Heart left ventricle (tissue), 13 donors: ENCODE data around the gene LRRC43.

ENCODE experiments used
- CTCF ChIP-seq, 12 donors: fragments of 200-600 bp; sonication (generic) in 4 of 12; IDR thresholded peaks; one replicate each; pipeline versions ENCODE4 v1.5.0 to v1.8.0; 2018 to 2022; ENCODE audit warnings: antibody characterized with exemption in 12 of 12, mild to moderate bottlenecking in 5 of 12
- POLR2A ChIP-seq, 2 donors: fragments of 450-650 bp; IDR thresholded peaks; one replicate each; pipeline ENCODE4 v1.6.1; 2017; ENCODE audit warnings: antibody characterized with exemption in 2 of 2, mild to moderate bottlenecking in 2 of 2, moderate library complexity in 2 of 2
- donor health status: ischemic (EF 13 %, LVEDD 7.1; RV severe dilation, severe dysfunction).
- donor health status: DM: no; HTN: yes; CAD: no.
- donor health status: DM: no; HTN: no; CAD: no.
- donor health status: ischemic (EF 25% LVEDD 6.9; RV normal size, moderate dysfunction).
- donor health status: ischemic (EF 25% LVEDD 5.7; RV mildly dilated, moderate dysfunction).
- donor health status: ischemic (EF 35%, LVEDD 5.7; RV mildly dilated, moderate dysfunction).
- donor health status: nonischemic (EF 11% LVEDD 7.7; RV severe dilation, severe dysfunction).
- donor health status: DM: yes; HTN: yes; CAD: no.
- donor health status: PGD.
- donor health status: ischemic (EF 29% LVEDD 5.4; RV normal size, mild dysfunction).
- donor health status: nonischemic (EF 23%, LVEDD 6.1; RV moderate dilation, normal function).

GRCh38 chr12:122206111-122206881, 23.4 kb downstream of the LRRC43 start:
- TF ChIP-seq CTCF (IDR thresholded peaks at IDR 0.05) (no peak), POLR2A (IDR thresholded peaks at IDR 0.05) (no peak)
